Activated CD8-positive, alpha-beta memory T cell treated with anti-CD3 and anti-CD28 coated beads for 1 hour (primary cell): ENCODE data around the gene CFAP70.

Experiments used
- DNase-seq, 2 donors: peaks; one replicate each; pipeline ENCODE4 v3.0.0-alpha.2; 2020; ENCODE audit warnings: low read depth in 1 of 2; ENCODE audit errors: extremely low read depth in 1 of 2

The CFAP70 gene

DNA sequence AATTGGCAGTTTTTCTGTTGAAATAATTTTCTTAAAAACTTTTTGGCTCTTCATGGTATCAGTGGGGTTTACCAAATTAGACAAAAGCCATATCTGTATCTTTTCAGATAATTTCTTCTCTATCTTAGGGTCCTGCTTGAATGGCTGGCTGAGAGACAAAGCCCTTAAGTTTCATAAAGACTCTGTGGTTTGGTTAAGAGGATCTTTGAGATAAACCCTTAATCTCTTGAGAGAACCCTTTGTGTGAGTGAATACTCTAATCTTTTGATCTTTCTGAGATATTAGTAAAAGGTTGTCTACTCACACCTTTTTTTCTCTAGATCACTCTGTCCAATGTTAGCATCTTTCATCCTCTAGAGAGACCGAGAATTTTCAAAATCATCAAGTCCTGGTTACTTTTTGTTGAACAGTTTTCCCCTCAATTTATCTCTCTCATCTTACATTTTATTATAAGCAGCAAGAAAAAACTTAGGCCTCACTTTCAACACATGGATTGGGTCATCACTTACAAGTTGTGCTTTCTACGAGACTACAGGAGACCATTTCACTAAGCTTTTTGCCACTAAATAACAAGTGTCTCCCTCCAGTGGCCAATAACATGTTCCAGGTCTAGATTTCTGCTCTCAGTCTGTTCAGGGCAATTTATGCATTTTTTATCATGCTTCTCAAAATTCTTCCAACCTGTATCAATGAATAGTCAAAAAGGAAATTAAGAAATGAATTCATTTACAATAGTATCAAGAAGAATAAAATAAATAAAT lies 140.1 kb downstream of the CFAP70 start:
- no peak for DNase-seq

DNA sequence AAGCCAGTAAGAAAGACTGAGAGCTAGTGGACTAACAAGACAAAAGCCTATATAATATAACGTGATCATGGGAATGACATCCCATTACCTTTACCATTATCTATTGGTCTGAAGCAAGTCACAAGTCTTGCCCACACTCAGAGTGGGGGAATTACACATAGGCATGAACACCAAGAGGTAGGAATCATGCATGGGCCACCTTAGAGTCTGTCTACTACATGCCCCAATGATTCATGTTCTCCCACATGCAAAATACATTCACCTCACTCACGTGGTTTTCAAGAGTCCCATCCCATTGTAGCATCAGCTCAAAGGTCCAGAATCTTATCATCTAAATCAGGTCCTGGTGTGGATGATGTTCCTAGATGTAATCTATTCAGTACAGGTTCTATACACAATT lies 141.0 kb downstream of the CFAP70 start:
- no peak for DNase-seq

GRCh38 chr10:73215749-73216148 lies 142.9 kb downstream of the CFAP70 start:
- no peak for DNase-seq

GRCh38 chr10:73211106-73211811 lies 147.4 kb downstream of the CFAP70 start:
- no peak for DNase-seq

DNA sequence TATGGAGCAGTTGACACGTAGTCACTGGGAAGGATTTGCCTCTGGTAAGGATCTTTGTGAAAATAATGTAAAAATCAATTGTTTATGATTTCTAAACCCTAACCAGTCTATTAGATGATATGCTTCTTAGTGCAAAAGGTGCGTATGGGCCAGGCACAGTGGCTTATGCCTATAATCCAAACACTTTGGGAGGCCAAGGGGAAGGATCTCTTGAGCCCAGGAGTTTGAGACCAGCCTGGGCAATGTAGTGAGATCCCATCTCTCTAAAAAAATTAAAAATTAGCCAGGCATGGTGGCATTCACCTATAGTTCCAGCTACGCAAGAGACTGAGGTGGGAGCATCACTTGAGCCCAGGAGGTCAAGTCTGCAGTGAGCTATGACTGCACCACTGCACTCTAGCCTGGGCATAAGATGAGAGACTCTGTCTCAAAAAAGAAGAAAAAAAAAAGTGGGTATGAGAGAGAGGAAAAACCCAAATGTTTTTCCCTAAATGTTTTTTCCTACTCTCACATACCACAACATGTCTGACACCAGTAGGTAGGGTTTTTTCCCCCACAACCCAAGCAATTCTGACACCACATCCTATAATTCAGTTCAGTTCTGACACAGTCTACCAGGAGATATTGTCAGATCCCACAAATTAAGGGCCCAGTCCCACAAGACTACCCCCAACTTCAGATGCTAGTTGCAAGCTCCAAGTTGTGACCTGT lies 148.1 kb downstream of the CFAP70 start:
- no peak for DNase-seq

DNA sequence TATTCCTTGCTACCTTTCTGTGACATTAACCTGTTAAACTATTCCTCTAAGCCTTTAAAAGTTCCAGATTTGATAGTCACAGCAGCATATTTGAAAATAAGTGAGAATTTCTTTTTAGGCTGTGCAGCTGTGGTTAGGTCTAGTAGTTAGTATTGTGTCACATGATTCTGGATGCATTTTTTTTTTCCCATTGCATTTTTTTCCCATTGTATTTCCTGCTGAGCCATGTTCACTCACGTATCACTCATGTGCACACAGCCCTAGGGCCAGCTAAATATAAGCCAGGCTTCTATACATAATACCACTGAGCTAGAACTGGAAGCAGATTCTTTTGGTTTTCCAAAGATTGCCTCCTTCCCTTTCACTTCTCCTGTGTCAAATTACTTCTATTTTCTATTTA lies 149.0 kb downstream of the CFAP70 start:
- DNase-seq, result no peak

DNA sequence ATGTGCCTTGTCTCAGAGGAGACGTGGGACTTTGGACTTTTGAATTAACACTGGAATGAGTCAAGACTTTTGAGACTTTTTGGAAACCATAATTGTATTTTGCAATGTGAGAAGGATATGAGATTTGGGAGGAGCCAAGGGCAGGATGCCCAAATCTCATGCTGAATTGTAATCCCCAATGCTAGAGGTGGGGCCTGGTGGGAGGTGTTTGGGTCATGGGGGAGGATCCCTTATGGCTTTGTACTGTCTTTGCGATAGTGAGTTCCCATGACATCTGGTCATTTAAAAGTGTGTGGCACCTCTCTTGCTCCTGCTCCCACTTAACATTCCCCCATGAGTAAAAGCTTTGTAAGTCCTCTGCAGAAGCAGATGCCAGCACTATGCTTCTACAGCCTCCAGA lies 150.8 kb downstream of the CFAP70 start:
- no peak for DNase-seq

DNA sequence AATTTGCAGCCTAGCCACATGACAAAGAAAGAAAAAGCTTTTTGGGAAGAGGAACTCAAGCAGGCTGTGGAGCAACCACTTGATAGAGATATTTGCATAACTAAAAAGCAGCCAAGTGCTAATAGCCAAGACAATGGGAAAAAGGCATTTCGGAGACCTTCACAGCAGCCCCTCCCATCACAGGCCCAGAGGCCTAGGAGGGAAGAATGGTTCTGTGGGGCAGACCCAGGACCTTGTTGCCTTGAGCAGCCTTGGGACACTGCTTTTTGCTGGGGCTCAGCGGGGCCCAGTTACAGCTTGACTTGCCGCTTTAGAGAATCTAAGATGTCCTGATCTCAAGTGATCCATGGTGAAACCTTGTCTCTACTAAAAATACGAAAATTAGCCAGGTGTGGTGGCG lies 152.3 kb downstream of the CFAP70 start:
- no peak for DNase-seq

GRCh38 chr10:73205890-73206289 lies 152.8 kb downstream of the CFAP70 start:
- no peak for DNase-seq

- DNase-seq, result no peak
Observed at GRCh38 chr10:73205081-73205480, 153.6 kb downstream of the CFAP70 start.
